Keratinocyte (primary cell): Measurements from ENCODE around the gene ALCAM. TPM values are rescaled to one million over a fixed set of nuclear protein-coding genes. Genes with fewer than 3 reads are reported as not detected.

ENCODE experiments used
- DNase-seq: peaks from one replicate; pipeline ENCODE4 v3.0.0-alpha.2; 2011; ENCODE audit warnings: low read depth, missing footprints, low spot score
- FAIRE-seq: peaks from 2 replicates; lab custom pipeline; 2011; peaks lifted over from hg19 to GRCh38; lab: Jason Lieb, UNC
- H2AFZ ChIP-seq: 2 replicates; pipeline ENCODE4 v1.6.0; 2012; ENCODE audit warnings: low read length, control low read depth, inconsistent platforms; ENCODE audit not compliant: control insufficient read depth
- H3K27ac ChIP-seq: 2 replicates; pipeline ENCODE4 v1.5.1; 2011; ENCODE audit warnings: low read length; ENCODE audit not compliant: control insufficient read depth, insufficient read depth
- H3K27me3 ChIP-seq: 3 replicates; pipeline ENCODE4 v1.6.0; 2011; ENCODE audit warnings: low read length; ENCODE audit not compliant: control insufficient read depth, insufficient read depth; ENCODE audit errors: extremely low read depth
- H3K36me3 ChIP-seq, 2 experiments: 2 replicates in 1 of 2; 3 replicates in 1 of 2; pipeline ENCODE4 v1.5.1; 2011; ENCODE audit warnings: low read length in 2 of 2, mild to moderate bottlenecking in 1 of 2; ENCODE audit not compliant: control insufficient read depth in 2 of 2, insufficient read depth in 2 of 2; ENCODE audit errors: extremely low read depth in 1 of 2
- H3K4me1 ChIP-seq: 3 replicates; pipeline ENCODE4 v1.5.1; 2011; ENCODE audit warnings: low read length; ENCODE audit not compliant: control insufficient read depth, insufficient read depth; ENCODE audit errors: extremely low read depth
- H3K4me2 ChIP-seq: 3 replicates; pipeline ENCODE4 v1.6.0; 2011; ENCODE audit warnings: low read depth, low read length; ENCODE audit not compliant: control insufficient read depth, insufficient read depth; ENCODE audit errors: extremely low read depth
- H3K4me3 ChIP-seq, 3 experiments: fragments of 200-600 bp in 1 of 3; sonication (generic) in 1 of 3; 2 replicates in 2 of 3; 3 replicates in 1 of 3; pipeline ENCODE4 v1.5.1; 2011 to 2016; ENCODE audit warnings: low read length in 3 of 3, mild to moderate bottlenecking in 3 of 3, control low read depth in 2 of 3, inconsistent platforms in 1 of 3, low read depth in 1 of 3, mixed read lengths in 1 of 3, mixed run types in 1 of 3, moderate library complexity in 1 of 3; ENCODE audit not compliant: control insufficient read depth in 2 of 3, insufficient read depth in 2 of 3; ENCODE audit errors: extremely low read depth in 1 of 3
- H3K79me2 ChIP-seq: 2 replicates; pipeline ENCODE4 v1.6.0; 2012; ENCODE audit warnings: low read length; ENCODE audit not compliant: control insufficient read depth, insufficient read depth
- H3K9ac ChIP-seq: 3 replicates; pipeline ENCODE4 v1.6.0; 2011; ENCODE audit warnings: low read length; ENCODE audit not compliant: control insufficient read depth, insufficient read depth; ENCODE audit errors: extremely low read depth
- H3K9me1 ChIP-seq: 3 replicates; pipeline ENCODE4 v1.6.0; 2011; ENCODE audit warnings: low read length; ENCODE audit not compliant: control insufficient read depth, insufficient read depth; ENCODE audit errors: extremely low read depth
- H3K9me3 ChIP-seq: 2 replicates; pipeline ENCODE4 v1.5.1; 2012; ENCODE audit warnings: low read depth, low read length; ENCODE audit not compliant: control insufficient read depth
- H4K20me1 ChIP-seq: 3 replicates; pipeline ENCODE4 v1.6.0; 2011; ENCODE audit warnings: low read length; ENCODE audit not compliant: control insufficient read depth, insufficient read depth; ENCODE audit errors: extremely low read depth
- EZH2 ChIP-seq: IDR thresholded peaks from one replicate; pipeline ENCODE4 v1.6.1; 2012; ENCODE audit warnings: inconsistent platforms, mild to moderate bottlenecking, low read length, moderate library complexity
- dilution Hi-C: fragments of 300-500 bp; cut with MboI; formaldehyde crosslinking; loops from one replicate; pipeline ENCODE4 v1.7.0; 2020; ENCODE audit warnings: low sequenced_read_pairs; ENCODE audit not compliant: extremely low pct_ligation_motif_present
- polyA plus RNA-seq, 5 experiments: library from polyadenylated mRNA; depleted of rRNA in 3 of 5; stranded (reverse) in 3 of 5; stranded (forward) in 1 of 5; unstranded in 1 of 5; fragments of >200 nt; gene quantifications; 1 replicate in 1 of 5; 2 replicates in 3 of 5; 3 replicates in 1 of 5; pipeline versions ENCODE4 v1.2.1 to v1.2.3, GENCODE V29; 2011 to 2012; ENCODE audit warnings: missing spikeins in 2 of 5, low read depth in 1 of 5, low replicate concordance in 1 of 5
- TF ChIP-seq, protein P1 (sequence below), 3 experiments: IDR thresholded peaks in 1 of 3; conservative IDR thresholded peaks in 1 of 3; optimal IDR thresholded peaks in 1 of 3; 2 replicates in 2 of 3; 3 replicates in 1 of 3; pipeline versions ENCODE3 to v1.5.1; 2011; ENCODE audit warnings: low read length in 3 of 3, mild to moderate bottlenecking in 3 of 3, moderate library complexity in 2 of 3, control low read depth in 1 of 3, inconsistent platforms in 1 of 3; ENCODE audit not compliant: insufficient read depth in 2 of 3; ENCODE audit errors: extremely low read depth in 1 of 3

Gene ALCAM
- polyA plus RNA-seq, 1 donor (not counting 4 experiments of a cell fraction or from before 2014, with no cell fraction given): 71.3 TPM

DNA sequence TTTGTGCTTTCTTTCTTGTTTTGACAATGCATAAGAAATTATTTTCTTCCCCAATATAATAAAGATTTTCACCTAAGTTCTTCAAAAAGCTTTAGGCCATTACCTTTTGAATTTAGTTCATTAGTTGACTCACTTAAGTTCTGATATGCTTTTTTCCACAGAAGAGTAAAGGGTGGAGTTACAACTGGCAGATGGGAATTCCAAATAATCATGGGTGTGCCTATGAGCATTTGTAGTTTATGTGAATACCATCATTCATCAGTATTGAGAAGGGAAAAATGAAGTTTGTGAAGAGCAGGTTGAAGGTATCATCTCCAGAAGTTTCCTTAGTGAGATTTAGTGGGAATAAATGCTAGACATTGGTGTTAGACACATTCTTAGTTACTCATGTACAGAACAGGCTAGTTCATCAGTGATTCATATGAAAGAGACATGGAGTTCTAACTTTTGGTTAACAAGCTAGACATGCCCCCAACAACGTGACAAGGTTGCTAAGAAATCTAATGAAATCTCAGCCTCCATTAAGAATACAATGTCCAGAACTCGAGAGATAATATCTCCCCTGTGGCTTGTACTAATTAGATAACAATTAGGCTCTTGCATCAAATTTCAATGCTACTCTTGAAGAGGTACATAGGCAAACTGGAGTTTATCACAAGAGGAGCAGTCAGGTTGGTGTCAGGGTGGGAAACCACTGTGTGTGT lies 16.9 kb upstream of the ALCAM start:
- peaks cover 36% of the 10 kb centered on the region for H3K4me1 ChIP-seq
- no peak for DNase-seq
- H3K27me3 ChIP-seq: no peaks in the 10 kb centered on the region
- H3K36me3 ChIP-seq: no peaks in the 10 kb centered on the region
- no peak for TF ChIP-seq EZH2
- TF ChIP-seq, protein P1, sequence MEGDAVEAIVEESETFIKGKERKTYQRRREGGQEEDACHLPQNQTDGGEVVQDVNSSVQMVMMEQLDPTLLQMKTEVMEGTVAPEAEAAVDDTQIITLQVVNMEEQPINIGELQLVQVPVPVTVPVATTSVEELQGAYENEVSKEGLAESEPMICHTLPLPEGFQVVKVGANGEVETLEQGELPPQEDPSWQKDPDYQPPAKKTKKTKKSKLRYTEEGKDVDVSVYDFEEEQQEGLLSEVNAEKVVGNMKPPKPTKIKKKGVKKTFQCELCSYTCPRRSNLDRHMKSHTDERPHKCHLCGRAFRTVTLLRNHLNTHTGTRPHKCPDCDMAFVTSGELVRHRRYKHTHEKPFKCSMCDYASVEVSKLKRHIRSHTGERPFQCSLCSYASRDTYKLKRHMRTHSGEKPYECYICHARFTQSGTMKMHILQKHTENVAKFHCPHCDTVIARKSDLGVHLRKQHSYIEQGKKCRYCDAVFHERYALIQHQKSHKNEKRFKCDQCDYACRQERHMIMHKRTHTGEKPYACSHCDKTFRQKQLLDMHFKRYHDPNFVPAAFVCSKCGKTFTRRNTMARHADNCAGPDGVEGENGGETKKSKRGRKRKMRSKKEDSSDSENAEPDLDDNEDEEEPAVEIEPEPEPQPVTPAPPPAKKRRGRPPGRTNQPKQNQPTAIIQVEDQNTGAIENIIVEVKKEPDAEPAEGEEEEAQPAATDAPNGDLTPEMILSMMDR (optimal IDR thresholded peaks at IDR 0.05 in 1 of 3, IDR thresholded peaks at IDR 0.05 in 1 of 3, conservative IDR thresholded peaks at IDR 0.05 in 1 of 3; ENCODE audit: extremely low read depth in 1 of 3, insufficient read depth in 2 of 3, low read length in 3 of 3): no peak
- no peak overlapping the region for H3K9ac ChIP-seq
- no peak overlapping the region for H3K27ac ChIP-seq
- FAIRE-seq: peak; percentile 34
- no peaks in the 10 kb centered on the region for H3K9me1 ChIP-seq
- no peaks in the 10 kb centered on the region for H4K20me1 ChIP-seq
- H3K79me2 ChIP-seq: no peaks in the 10 kb centered on the region
- no peak overlapping the region for H3K4me3 ChIP-seq
- H2AFZ ChIP-seq: no peak overlapping the region
- no peak overlapping the region for H3K4me2 ChIP-seq
- dilution Hi-C loops: no loop called here
- no peaks in the 10 kb centered on the region for H3K9me3 ChIP-seq

DNA sequence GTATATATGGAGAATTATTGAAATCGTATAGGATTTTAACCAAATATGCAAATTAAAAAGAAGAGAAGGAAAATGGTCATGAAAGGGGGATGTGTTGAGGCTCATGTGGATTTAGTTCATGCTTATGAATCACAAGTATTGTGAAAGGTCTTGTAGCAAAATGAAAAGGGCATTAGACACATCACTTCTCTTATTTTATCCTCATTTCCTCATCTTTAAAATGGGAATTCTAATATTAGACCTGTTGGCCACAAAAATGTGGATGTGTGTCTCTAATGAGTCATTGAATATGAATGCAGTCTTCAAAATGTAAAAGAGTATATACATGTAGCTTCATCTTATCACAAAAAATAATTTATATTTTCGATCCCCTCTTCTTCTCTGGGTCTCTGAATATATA lies 14.9 kb upstream of the ALCAM start:
- H3K4me1 ChIP-seq: peaks cover 46% of the 10 kb centered on the region
- no peaks in the 10 kb centered on the region for H4K20me1 ChIP-seq
- H2AFZ ChIP-seq: no peak overlapping the region
- no peaks in the 10 kb centered on the region for H3K79me2 ChIP-seq
- no peaks in the 10 kb centered on the region for H3K9me1 ChIP-seq
- H3K9me3 ChIP-seq: no peaks in the 10 kb centered on the region
- DNase-seq (no peak), FAIRE-seq (no peak)
- H3K27ac ChIP-seq: no peak overlapping the region
- H3K27me3 ChIP-seq: no peaks in the 10 kb centered on the region
- no peak overlapping the region for H3K4me2 ChIP-seq
- no peak overlapping the region for H3K9ac ChIP-seq
- dilution Hi-C loops: no loop called here
- no peak for TF ChIP-seq EZH2
- TF ChIP-seq, protein P1 (optimal IDR thresholded peaks at IDR 0.05 in 1 of 3, IDR thresholded peaks at IDR 0.05 in 1 of 3, conservative IDR thresholded peaks at IDR 0.05 in 1 of 3; ENCODE audit: extremely low read depth in 1 of 3, insufficient read depth in 2 of 3, low read length in 3 of 3): no peak
- no peak overlapping the region for H3K4me3 ChIP-seq
- no peaks in the 10 kb centered on the region for H3K36me3 ChIP-seq
